Measurements from ENCODE around the gene BRPF3.

Gene BRPF3

GRCh38 chr6:36222924-36223323 lies 26.4 kb downstream of the BRPF3 start:
- Histone ChIP-seq H3K23ac (ENCODE audit: low read length in 2 of 2) (no peak overlapping the region), H2BK5ac (ENCODE audit: low read depth, low read length, poor library complexity, severe bottlenecking) (no peak overlapping the region), H2BK120ac (ENCODE audit: low read depth, low read length) (no peak overlapping the region), H3K4me3 (ENCODE audit: insufficient read depth in 1 of 2, low read depth in 1 of 2, low read length in 2 of 2) (no peak overlapping the region), H3K27me3 (ENCODE audit: control insufficient read depth in 1 of 2, insufficient read depth in 1 of 2, low read length in 2 of 2) (no peaks in the 10 kb centered on the region), H3K36me3 (ENCODE audit: control insufficient read depth in 1 of 2, insufficient read depth in 2 of 2, low read depth in 1 of 2, low read length in 2 of 2) (peaks cover 34 to 92% of the 10 kb centered on the region in 2 experiments), H2BK12ac (ENCODE audit: low read length in 2 of 2) (no peak overlapping the region), H3K27ac (ENCODE audit: low read length, poor library complexity, severe bottlenecking) (no peak overlapping the region), H3K4me1 (ENCODE audit: control insufficient read depth, insufficient read depth, low read depth, low read length) (peaks cover 9% of the 10 kb centered on the region), H3K14ac (ENCODE audit: low read length in 2 of 2) (no peak overlapping the region), H2BK15ac (ENCODE audit: low read depth, poor library complexity, severe bottlenecking) (no peak overlapping the region), H3K18ac (ENCODE audit: low read depth in 1 of 2, low read length in 2 of 2) (no peak overlapping the region), H2AK5ac (ENCODE audit: low read length, severe bottlenecking) (no peak overlapping the region), H3K79me1 (replicated peaks; ENCODE audit: low read length, poor library complexity, severe bottlenecking) (peaks cover 28% of the 10 kb centered on the region), H3K4me2 (ENCODE audit: low read length, poor library complexity, severe bottlenecking) (no peak overlapping the region), H3K9me3 (ENCODE audit: control insufficient read depth, low read length) (no peaks in the 10 kb centered on the region), H3K9ac (ENCODE audit: low read length) (no peak overlapping the region), H4K8ac (ENCODE audit: low read length) (no peak overlapping the region), H3K4ac (ENCODE audit: low read depth in 1 of 2, low read length in 2 of 2) (no peak overlapping the region), H2AFZ (ENCODE audit: low read depth, low read length) (no peak overlapping the region), H4K91ac (ENCODE audit: low read length) (no peak overlapping the region)
- DNase-seq, result no peak
- WGBS, result 100% methylated on average over 3 of the region's 4 CpGs

GRCh38 chr6:36223706-36224105 lies 27.2 kb downstream of the BRPF3 start:
- no peak overlapping the region for H3K14ac ChIP-seq (ENCODE audit: low read length in 2 of 2)
- H2AK5ac ChIP-seq (ENCODE audit: low read length, severe bottlenecking), result no peak overlapping the region
- peaks cover 36 to 93% of the 10 kb centered on the region in 2 experiments for H3K36me3 ChIP-seq (ENCODE audit: control insufficient read depth in 1 of 2, insufficient read depth in 2 of 2, low read depth in 1 of 2, low read length in 2 of 2)
- H2BK120ac ChIP-seq (ENCODE audit: low read depth, low read length), result no peak overlapping the region
- H3K4ac ChIP-seq (ENCODE audit: low read depth in 1 of 2, low read length in 2 of 2), result no peak overlapping the region
- WGBS, result no CpG with 5 or more reads among the region's 1 CpG
- no peak overlapping the region for H3K9ac ChIP-seq (ENCODE audit: low read length)
- H3K18ac ChIP-seq (ENCODE audit: low read depth in 1 of 2, low read length in 2 of 2), result no peak overlapping the region
- no peak overlapping the region for H3K4me2 ChIP-seq (ENCODE audit: low read length, poor library complexity, severe bottlenecking)
- H2BK15ac ChIP-seq (ENCODE audit: low read depth, poor library complexity, severe bottlenecking), result no peak overlapping the region
- no peak overlapping the region for H4K91ac ChIP-seq (ENCODE audit: low read length)
- DNase-seq, result no peak
- H3K23ac ChIP-seq (ENCODE audit: low read length in 2 of 2), result no peak overlapping the region
- peaks cover 29% of the 10 kb centered on the region for H3K79me1 ChIP-seq (replicated peaks; ENCODE audit: low read length, poor library complexity, severe bottlenecking)
- no peak overlapping the region for H3K4me3 ChIP-seq (ENCODE audit: insufficient read depth in 1 of 2, low read depth in 1 of 2, low read length in 2 of 2)
- H2BK5ac ChIP-seq (ENCODE audit: low read depth, low read length, poor library complexity, severe bottlenecking), result no peak overlapping the region
- H3K4me1 ChIP-seq (ENCODE audit: control insufficient read depth, insufficient read depth, low read depth, low read length), result peaks cover 9% of the 10 kb centered on the region
- no peak overlapping the region for H2AFZ ChIP-seq (ENCODE audit: low read depth, low read length)
- no peak overlapping the region for H2BK12ac ChIP-seq (ENCODE audit: low read length in 2 of 2)
- no peak overlapping the region for H3K27ac ChIP-seq (ENCODE audit: low read length, poor library complexity, severe bottlenecking)
- H4K8ac ChIP-seq (ENCODE audit: low read length), result no peak overlapping the region
- no peaks in the 10 kb centered on the region for H3K9me3 ChIP-seq (ENCODE audit: control insufficient read depth, low read length)
- no peaks in the 10 kb centered on the region for H3K27me3 ChIP-seq (ENCODE audit: control insufficient read depth in 1 of 2, insufficient read depth in 1 of 2, low read length in 2 of 2)

GRCh38 chr6:36224918-36225461 lies 28.4 kb downstream of the BRPF3 start:
- Histone ChIP-seq H3K23ac (ENCODE audit: low read length in 2 of 2) (no peak overlapping the region), H2BK5ac (ENCODE audit: low read depth, low read length, poor library complexity, severe bottlenecking) (no peak overlapping the region), H3K27ac (ENCODE audit: low read length, poor library complexity, severe bottlenecking) (peak overlapping the region; percentile 57), H4K8ac (ENCODE audit: low read length) (peak overlapping the region; percentile 0), H2BK120ac (ENCODE audit: low read depth, low read length) (no peak overlapping the region), H3K4me3 (ENCODE audit: insufficient read depth in 1 of 2, low read depth in 1 of 2, low read length in 2 of 2) (no peak overlapping the region), H2AK5ac (ENCODE audit: low read length, severe bottlenecking) (peak overlapping the region; percentile 3), H4K91ac (ENCODE audit: low read length) (no peak overlapping the region), H3K9me3 (ENCODE audit: control insufficient read depth, low read length) (no peaks in the 10 kb centered on the region), H3K4ac (ENCODE audit: low read depth in 1 of 2, low read length in 2 of 2) (no peak overlapping the region), H3K14ac (ENCODE audit: low read length in 2 of 2) (no peak overlapping the region), H2BK12ac (ENCODE audit: low read length in 2 of 2) (peak overlapping the region in 1 of 2 experiments; percentile 45), H3K27me3 (ENCODE audit: control insufficient read depth in 1 of 2, insufficient read depth in 1 of 2, low read length in 2 of 2) (no peaks in the 10 kb centered on the region), H3K9ac (ENCODE audit: low read length) (no peak overlapping the region), H3K4me2 (ENCODE audit: low read length, poor library complexity, severe bottlenecking) (no peak overlapping the region), H3K36me3 (ENCODE audit: control insufficient read depth in 1 of 2, insufficient read depth in 2 of 2, low read depth in 1 of 2, low read length in 2 of 2) (peaks cover 39 to 93% of the 10 kb centered on the region in 2 experiments), H3K18ac (ENCODE audit: low read depth in 1 of 2, low read length in 2 of 2) (no peak overlapping the region), H3K4me1 (ENCODE audit: control insufficient read depth, insufficient read depth, low read depth, low read length) (peaks cover 9% of the 10 kb centered on the region), H3K79me1 (replicated peaks; ENCODE audit: low read length, poor library complexity, severe bottlenecking) (peaks cover 28% of the 10 kb centered on the region), H2BK15ac (ENCODE audit: low read depth, poor library complexity, severe bottlenecking) (no peak overlapping the region), H2AFZ (ENCODE audit: low read depth, low read length) (no peak overlapping the region)
- DNase-seq, result peak; percentile 47
- WGBS, result no CpG with 5 or more reads among the region's 5 CpGs

GRCh38 chr6:36226438-36227047 lies 30.0 kb downstream of the BRPF3 start:
- Histone ChIP-seq H2BK15ac (ENCODE audit: low read depth, poor library complexity, severe bottlenecking) (no peak overlapping the region), H3K9ac (ENCODE audit: low read length) (no peak overlapping the region), H3K36me3 (ENCODE audit: control insufficient read depth in 1 of 2, insufficient read depth in 2 of 2, low read depth in 1 of 2, low read length in 2 of 2) (peaks cover 55 to 98% of the 10 kb centered on the region in 2 experiments), H3K4me1 (ENCODE audit: control insufficient read depth, insufficient read depth, low read depth, low read length) (peaks cover 9% of the 10 kb centered on the region), H4K91ac (ENCODE audit: low read length) (no peak overlapping the region), H3K79me1 (replicated peaks; ENCODE audit: low read length, poor library complexity, severe bottlenecking) (peaks cover 32% of the 10 kb centered on the region), H3K27me3 (ENCODE audit: control insufficient read depth in 1 of 2, insufficient read depth in 1 of 2, low read length in 2 of 2) (no peaks in the 10 kb centered on the region), H3K4me3 (ENCODE audit: insufficient read depth in 1 of 2, low read depth in 1 of 2, low read length in 2 of 2) (no peak overlapping the region), H2BK12ac (ENCODE audit: low read length in 2 of 2) (no peak overlapping the region), H3K9me3 (ENCODE audit: control insufficient read depth, low read length) (no peaks in the 10 kb centered on the region), H2BK5ac (ENCODE audit: low read depth, low read length, poor library complexity, severe bottlenecking) (no peak overlapping the region), H3K23ac (ENCODE audit: low read length in 2 of 2) (no peak overlapping the region), H3K27ac (ENCODE audit: low read length, poor library complexity, severe bottlenecking) (no peak overlapping the region), H3K14ac (ENCODE audit: low read length in 2 of 2) (no peak overlapping the region), H2AFZ (ENCODE audit: low read depth, low read length) (no peak overlapping the region), H3K18ac (ENCODE audit: low read depth in 1 of 2, low read length in 2 of 2) (no peak overlapping the region), H3K4ac (ENCODE audit: low read depth in 1 of 2, low read length in 2 of 2) (no peak overlapping the region), H3K4me2 (ENCODE audit: low read length, poor library complexity, severe bottlenecking) (no peak overlapping the region), H4K8ac (ENCODE audit: low read length) (no peak overlapping the region), H2BK120ac (ENCODE audit: low read depth, low read length) (no peak overlapping the region), H2AK5ac (ENCODE audit: low read length, severe bottlenecking) (no peak overlapping the region)
- DNase-seq, result no peak
- WGBS, result 100% methylated on average over 3 of the region's 4 CpGs

Measured in mesenchymal stem cell (in vitro differentiated cells and primary cell).